NCI-H510A (cell line): ENCODE data around the gene PGM1.

Source experiments
- DNase-seq: peaks from one replicate; lab custom pipeline; 2025; lab: John Stamatoyannopoulos, UW

The PGM1 gene

GRCh38 chr1:63701187-63701586 is 108.0 kb downstream of the PGM1 start:
- DNase-seq, result peak; percentile 43

- DNase-seq, result no peak
Measured at GRCh38 chr1:63703701-63704107, 110.5 kb downstream of the PGM1 start.

GRCh38 chr1:63704443-63704842 is 111.2 kb downstream of the PGM1 start:
- no peak for DNase-seq

GRCh38 chr1:63705078-63705477 is 111.9 kb downstream of the PGM1 start:
- DNase-seq, result no peak

- no peak for DNase-seq
Measured at GRCh38 chr1:63709267-63709828, 116.1 kb downstream of the PGM1 start.
